PC-3 (cell line): ENCODE measurements around the gene OLFML2B. TPM values are rescaled to one million over a fixed set of nuclear protein-coding genes. Genes with fewer than 3 reads are reported as not detected.

Experiments used
- ATAC-seq: fragments of 200-7000 bp; cut with Tn5 transposase; 2 replicates; pipeline ENCODE4 v1.9.1; 2020; ENCODE audit warnings: mild to moderate bottlenecking, moderate library complexity
- BruUV-seq: library from RNA; stranded (reverse); fragments of 400-500 nt; replicated peaks from 2 replicates; lab custom pipeline; 2021; lab: Mats Ljungman, UMichigan
- CTCF ChIA-PET: fragments of 300-600 bp; sonication (Branson Sonifier 250); formaldehyde crosslinking; loops from one replicate; lab custom pipeline; 2022; ENCODE audit warnings: antibody characterized with exemption; lab: Charles Lee
- POLR2A ChIA-PET: fragments of 300-600 bp; sonication (Branson Sonifier 250); formaldehyde crosslinking; loops from one replicate; lab custom pipeline; 2022; ENCODE audit warnings: antibody characterized with exemption; ENCODE audit not compliant: unreplicated experiment; lab: Charles Lee
- DNase-seq: peaks from one replicate; pipeline ENCODE4 v3.0.0-alpha.2; 2015
- H2AFZ ChIP-seq: fragments of 300-600 bp; sonication (generic); 2 replicates; pipeline ENCODE4 v1.6.0; 2016; ENCODE audit warnings: antibody characterized with exemption, low read length
- H3F3A ChIP-seq: fragments of 300-600 bp; sonication (generic); one replicate; pipeline ENCODE4 v1.6.0; 2017; ENCODE audit warnings: antibody characterized with exemption, low read length, control low read depth, mild to moderate bottlenecking; ENCODE audit not compliant: unreplicated experiment
- H3K27ac ChIP-seq: fragments of 300-600 bp; sonication (generic); 2 replicates; pipeline ENCODE4 v1.5.1; 2016; ENCODE audit warnings: mild to moderate bottlenecking, low read length
- H3K27me3 ChIP-seq: fragments of 300-600 bp; sonication (generic); 2 replicates; pipeline ENCODE4 v1.6.1; 2016; ENCODE audit warnings: low read length, mixed read lengths
- H3K36me3 ChIP-seq: fragments of 300-600 bp; sonication (generic); 2 replicates; pipeline ENCODE4 v1.6.1; 2016; ENCODE audit warnings: low read depth, mixed run types, low read length, mixed read lengths
- H3K4me1 ChIP-seq: fragments of 300-600 bp; sonication (generic); 2 replicates; pipeline ENCODE4 v1.5.1; 2016; ENCODE audit warnings: low read length; ENCODE audit not compliant: insufficient read depth
- H3K4me2 ChIP-seq: fragments of 300-600 bp; sonication (generic); 2 replicates; pipeline ENCODE4 v1.6.0; 2016; ENCODE audit warnings: low read length
- H3K4me3 ChIP-seq: fragments of 300-600 bp; sonication (generic); 2 replicates; pipeline ENCODE4 v1.5.1; 2016; ENCODE audit warnings: mild to moderate bottlenecking, low read length, mixed read lengths
- H3K79me2 ChIP-seq: fragments of 300-600 bp; sonication (generic); 2 replicates; pipeline ENCODE4 v1.6.1; 2017; ENCODE audit warnings: low read length, mixed read lengths
- H3K9ac ChIP-seq: fragments of 300-600 bp; sonication (generic); 2 replicates; pipeline ENCODE4 v1.6.0; 2016; ENCODE audit warnings: mild to moderate bottlenecking, low read length
- H3K9me2 ChIP-seq: fragments of 300-600 bp; sonication (generic); replicated peaks from 2 replicates; pipeline ENCODE4 v1.6.1; 2016; ENCODE audit warnings: mixed run types, low read length, mixed read lengths
- H3K9me3 ChIP-seq: fragments of 300-600 bp; sonication (generic); 2 replicates; pipeline ENCODE4 v1.6.1; 2016; ENCODE audit warnings: low read length, mixed read lengths
- H4K20me1 ChIP-seq: fragments of 300-600 bp; sonication (generic); 2 replicates; pipeline ENCODE4 v1.6.1; 2016; ENCODE audit warnings: low read length, mixed read lengths
- EZH2 ChIP-seq: fragments of 300-600 bp; sonication (generic); IDR thresholded peaks from one replicate; pipeline ENCODE4 v1.6.1; 2017; ENCODE audit warnings: antibody characterized with exemption, mild to moderate bottlenecking, low read length; ENCODE audit not compliant: unreplicated experiment
- EZH2phosphoT487 ChIP-seq: fragments of 300-600 bp; sonication (generic); IDR thresholded peaks from 2 replicates; pipeline ENCODE4 v1.6.1; 2018; ENCODE audit warnings: mild to moderate bottlenecking, antibody characterized with exemption, low read length, borderline replicate concordance
- intact Hi-C: fragments of 100-400 bp; cut with micrococcal nuclease; formaldehyde crosslinking; loops from 2 replicates; pipeline ENCODE4 v1.9.0; 2023
- total RNA-seq: library from RNA; depleted of rRNA; stranded (reverse); fragments of >200 nt; gene quantifications from 2 replicates; pipeline ENCODE4 v1.2.3, GENCODE V29; 2014
- TF ChIP-seq, protein P1 (sequence below): fragments of 300-600 bp; sonication (generic); conservative IDR thresholded peaks from 2 replicates; pipeline ENCODE4 v1.5.1; 2017; ENCODE audit warnings: antibody characterized with exemption, low read depth, mild to moderate bottlenecking, low read length

Gene OLFML2B
- total RNA-seq, 1 experiment from 2014 or later: 1.4 TPM

DNA sequence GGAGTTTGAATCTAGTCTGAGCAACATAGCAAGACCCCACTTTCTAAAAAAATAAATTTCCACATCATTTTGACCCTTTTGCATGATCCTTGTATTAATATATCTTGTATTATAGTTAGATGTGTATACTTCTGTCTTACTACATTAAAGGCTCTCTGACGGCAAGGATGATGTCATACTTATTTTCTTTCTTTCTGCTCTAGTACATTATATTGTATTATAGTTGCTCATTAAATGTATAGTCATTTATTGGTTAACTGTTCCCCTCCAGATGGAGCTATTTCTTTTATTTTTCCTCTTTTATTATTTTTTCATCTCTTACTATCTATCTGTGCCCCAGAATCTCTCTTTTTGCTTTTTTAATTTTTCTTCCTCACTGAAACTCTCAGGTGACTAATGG is 15.0 kb upstream of the OLFML2B start:
- no peak overlapping the region for H3K4me3 ChIP-seq
- no peaks in the 10 kb centered on the region for H3K79me2 ChIP-seq
- ATAC-seq (no peak), DNase-seq (no peak)
- no peak overlapping the region for H3K4me2 ChIP-seq
- intact Hi-C loops: loop anchor here (5.0 kb wide), 1 partner anchor 151 kb away; no protein-coding TSS in a partner anchor
- H3K36me3 ChIP-seq: no peaks in the 10 kb centered on the region
- TF ChIP-seq EZH2phosphoT487 (no peak), EZH2 (no peak)
- TF ChIP-seq, protein P1, sequence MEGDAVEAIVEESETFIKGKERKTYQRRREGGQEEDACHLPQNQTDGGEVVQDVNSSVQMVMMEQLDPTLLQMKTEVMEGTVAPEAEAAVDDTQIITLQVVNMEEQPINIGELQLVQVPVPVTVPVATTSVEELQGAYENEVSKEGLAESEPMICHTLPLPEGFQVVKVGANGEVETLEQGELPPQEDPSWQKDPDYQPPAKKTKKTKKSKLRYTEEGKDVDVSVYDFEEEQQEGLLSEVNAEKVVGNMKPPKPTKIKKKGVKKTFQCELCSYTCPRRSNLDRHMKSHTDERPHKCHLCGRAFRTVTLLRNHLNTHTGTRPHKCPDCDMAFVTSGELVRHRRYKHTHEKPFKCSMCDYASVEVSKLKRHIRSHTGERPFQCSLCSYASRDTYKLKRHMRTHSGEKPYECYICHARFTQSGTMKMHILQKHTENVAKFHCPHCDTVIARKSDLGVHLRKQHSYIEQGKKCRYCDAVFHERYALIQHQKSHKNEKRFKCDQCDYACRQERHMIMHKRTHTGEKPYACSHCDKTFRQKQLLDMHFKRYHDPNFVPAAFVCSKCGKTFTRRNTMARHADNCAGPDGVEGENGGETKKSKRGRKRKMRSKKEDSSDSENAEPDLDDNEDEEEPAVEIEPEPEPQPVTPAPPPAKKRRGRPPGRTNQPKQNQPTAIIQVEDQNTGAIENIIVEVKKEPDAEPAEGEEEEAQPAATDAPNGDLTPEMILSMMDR: peak; percentile 27; the same call in 1 of the 2 replicates
- no peaks in the 10 kb centered on the region for H3K27me3 ChIP-seq
- H3K9ac ChIP-seq: no peak overlapping the region
- no peaks in the 10 kb centered on the region for H4K20me1 ChIP-seq
- CTCF ChIA-PET: interaction anchor here (0.6 to 3.3 kb wide), 2 partner anchors 246 to 663 kb away, joined by 4 to 175 read pairs; no protein-coding TSS in a partner anchor
- no peaks in the 10 kb centered on the region for H3K9me3 ChIP-seq
- no peaks in the 10 kb centered on the region for H3K9me2 ChIP-seq
- H3F3A ChIP-seq: no peaks in the 10 kb centered on the region
- POLR2A ChIA-PET: interaction anchor here (0.6 kb wide), 1 partner anchor 90 kb away, joined by 3 read pairs; no protein-coding TSS in a partner anchor
- no peak overlapping the region for H2AFZ ChIP-seq
- H3K27ac ChIP-seq: no peak overlapping the region
- no TSS peak for BruUV-seq
- H3K4me1 ChIP-seq: peaks cover 16% of the 10 kb centered on the region

DNA sequence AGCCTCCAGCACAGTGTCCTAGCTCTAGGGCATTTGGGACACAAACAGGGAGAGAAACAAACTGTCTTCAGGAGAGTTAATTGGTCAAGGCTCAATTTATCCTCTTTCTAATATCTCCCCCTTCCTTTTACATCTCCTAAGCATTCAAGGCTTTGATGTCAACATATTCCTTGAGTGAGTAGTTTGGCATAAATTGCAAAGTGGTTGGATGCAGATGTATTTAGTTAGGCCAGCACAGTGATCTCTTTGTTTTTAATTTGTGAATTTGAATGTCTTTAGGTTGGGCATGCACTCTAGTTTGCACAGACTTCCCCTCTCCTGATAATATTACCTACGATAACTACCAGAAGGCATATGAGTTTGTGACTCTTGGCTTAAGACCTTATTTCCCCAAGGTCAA is 12.5 kb upstream of the OLFML2B start:
- CTCF ChIA-PET: interaction anchor here (1.3 to 3.3 kb wide), 3 partner anchors 12 to 244 kb away, joined by 6 to 175 read pairs (median 11); partner anchors contain the start of gene OLFML2B
- BruUV-seq: no TSS peak
- Histone ChIP-seq H3K4me1 (peaks cover 18% of the 10 kb centered on the region), H4K20me1 (no peaks in the 10 kb centered on the region), H3K36me3 (no peaks in the 10 kb centered on the region), H3K4me3 (no peak overlapping the region), H3K9me3 (no peaks in the 10 kb centered on the region), H3K27ac (no peak overlapping the region), H2AFZ (no peak overlapping the region), H3K9me2 (no peaks in the 10 kb centered on the region), H3K27me3 (no peaks in the 10 kb centered on the region), H3K4me2 (no peak overlapping the region), H3F3A (no peaks in the 10 kb centered on the region), H3K79me2 (no peaks in the 10 kb centered on the region), H3K9ac (no peak overlapping the region)
- TF ChIP-seq EZH2phosphoT487 (no peak), EZH2 (no peak)
- TF ChIP-seq, protein P1: no peak
- DNase-seq (no peak), ATAC-seq (no peak)
- POLR2A ChIA-PET: no interaction called here
- intact Hi-C loops: loop anchor here (5.0 kb wide), 1 partner anchor 149 kb away; no protein-coding TSS in a partner anchor

DNA sequence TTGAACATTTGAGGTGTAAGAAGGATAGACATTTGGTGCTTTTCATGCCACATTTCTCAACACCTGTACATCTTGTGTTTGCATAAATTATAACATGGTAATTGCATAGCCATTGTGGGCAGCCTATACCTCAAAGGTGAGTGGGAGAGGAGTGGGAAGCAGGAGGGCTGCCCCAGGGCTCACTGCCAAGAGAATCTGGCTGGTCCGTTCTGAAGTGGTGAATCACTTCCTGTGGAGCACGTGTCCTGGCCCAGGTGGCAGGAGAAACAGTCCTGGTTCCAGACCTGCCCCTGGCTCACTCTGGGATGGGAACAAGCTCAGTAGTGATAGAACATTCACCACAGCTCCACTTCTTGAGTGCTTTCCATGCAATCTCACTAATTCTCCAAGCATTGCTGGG is 11.6 kb upstream of the OLFML2B start:
- intact Hi-C loops: loop anchor here (5.0 kb wide), 1 partner anchor 148 kb away; no protein-coding TSS in a partner anchor
- H3K4me1 ChIP-seq: peaks cover 24% of the 10 kb centered on the region
- no TSS peak for BruUV-seq
- H3K36me3 ChIP-seq: no peaks in the 10 kb centered on the region
- H3K9me3 ChIP-seq: no peaks in the 10 kb centered on the region
- H3K27me3 ChIP-seq: no peaks in the 10 kb centered on the region
- 0 out of 2 replicates have a peak overlapping the region, but pooled peaks have one; percentile 4 for H3K4me2 ChIP-seq
- ATAC-seq (peak; percentile 29), DNase-seq (peak; percentile 72)
- POLR2A ChIA-PET: no interaction called here
- no peak overlapping the region for H2AFZ ChIP-seq
- H3F3A ChIP-seq: no peaks in the 10 kb centered on the region
- TF ChIP-seq, protein P1: no peak
- TF ChIP-seq EZH2phosphoT487 (no peak), EZH2 (no peak)
- H3K4me3 ChIP-seq: no peak overlapping the region
- H3K27ac ChIP-seq: no peak overlapping the region
- no peaks in the 10 kb centered on the region for H4K20me1 ChIP-seq
- no peaks in the 10 kb centered on the region for H3K79me2 ChIP-seq
- CTCF ChIA-PET: interaction anchor here (0.6 to 1.0 kb wide), 2 partner anchors 243 to 244 kb away, joined by 3 to 4 read pairs; no protein-coding TSS in a partner anchor
- H3K9me2 ChIP-seq: no peaks in the 10 kb centered on the region
- H3K9ac ChIP-seq: no peak overlapping the region
